ENCODE results near the gene NLRP12.
"Not testable (repeated sequence)": the region's sequence is repeated elsewhere in the genome, so short reads cannot be mapped to it uniquely, and the experiment has no call there.

NLRP12 gene

GRCh38 chr19:53838446-53838845, 14.3 kb upstream of the NLRP12 start:
- DNase-seq, result not testable (repeated sequence)

GRCh38 chr19:53832861-53833260, 8.7 kb upstream of the NLRP12 start:
- DNase-seq, result not testable (repeated sequence)

GRCh38 chr19:53828531-53828930, 4.4 kb upstream of the NLRP12 start:
- no peak for DNase-seq

GRCh38 chr19:53826876-53827275, 2.8 kb upstream of the NLRP12 start:
- no peak for DNase-seq

- DNase-seq, result no peak
Observed at GRCh38 chr19:53823380-53824120, 564 bp downstream of the NLRP12 start.

- DNase-seq, result no peak
Observed at GRCh38 chr19:53819861-53820260, 4.3 kb downstream of the NLRP12 start.

GRCh38 chr19:53818756-53819155, 5.4 kb downstream of the NLRP12 start:
- DNase-seq, result no peak

- DNase-seq, result no peak
Observed at GRCh38 chr19:53813996-53814395, 10.1 kb downstream of the NLRP12 start.

- no peak for DNase-seq
Observed at GRCh38 chr19:53812335-53812734, 11.8 kb downstream of the NLRP12 start.

GRCh38 chr19:53810891-53811290, 13.2 kb downstream of the NLRP12 start:
- DNase-seq, result no peak

GRCh38 chr19:53810187-53810546, 13.9 kb downstream of the NLRP12 start:
- DNase-seq, result no peak

GRCh38 chr19:53809518-53810186, 14.5 kb downstream of the NLRP12 start:
- no peak for DNase-seq

- DNase-seq, result no peak
Observed at GRCh38 chr19:53808710-53809125, 15.4 kb downstream of the NLRP12 start.

- no peak for DNase-seq
Observed at GRCh38 chr19:53801257-53801656, 22.9 kb downstream of the NLRP12 start.

- no peak for DNase-seq
Observed at GRCh38 chr19:53795019-53795418, 29.1 kb downstream of the NLRP12 start.

- peak; percentile 50 to 82 (median 69) for DNase-seq
Observed at GRCh38 chr19:53792721-53793433, 31.2 kb downstream of the NLRP12 start.

- no peak for DNase-seq
Observed at GRCh38 chr19:53789708-53790678, 34.1 kb downstream of the NLRP12 start.

GRCh38 chr19:53787266-53787665, 36.8 kb downstream of the NLRP12 start:
- no peak for DNase-seq

GRCh38 chr19:53786744-53787143, 37.4 kb downstream of the NLRP12 start:
- no peak for DNase-seq

- no peak for DNase-seq
Observed at GRCh38 chr19:53785196-53785889, 38.8 kb downstream of the NLRP12 start.

- DNase-seq, result no peak
Observed at GRCh38 chr19:53782698-53783097, 41.4 kb downstream of the NLRP12 start.

- DNase-seq, result not testable (repeated sequence)
Observed at GRCh38 chr19:53781332-53781731, 42.8 kb downstream of the NLRP12 start.
